ENCODE data around the gene C9orf153.
A peak's percentile ranks its signal among the peaks of the same experiment; 100 is the strongest.

DNA sequence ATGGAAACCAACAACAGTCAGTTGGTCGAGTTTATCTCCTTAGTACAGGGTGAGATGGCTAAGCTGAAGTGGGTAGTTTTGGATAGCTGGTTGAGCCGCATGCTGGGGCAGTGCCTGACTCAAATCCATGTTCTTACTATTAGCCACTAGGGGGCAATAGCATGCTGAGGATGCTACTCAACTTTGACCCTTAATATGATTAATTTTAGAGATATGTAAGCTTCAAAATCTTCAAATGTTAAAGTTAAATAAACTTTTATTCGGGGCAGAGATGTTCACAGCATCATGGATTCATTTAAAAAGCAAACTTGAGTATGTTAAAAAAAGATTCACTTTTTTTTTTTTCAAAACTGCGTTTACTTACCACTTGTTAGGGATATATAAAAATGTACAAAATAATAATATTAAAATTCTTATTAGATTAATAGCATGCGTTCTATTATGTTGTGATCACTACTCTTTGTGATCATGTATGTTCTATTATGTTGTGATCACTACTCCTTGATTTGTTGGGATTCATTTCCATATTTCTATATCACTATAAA, 57.0 kb downstream of the C9orf153 start:
- TF ChIP-seq, protein P1, sequence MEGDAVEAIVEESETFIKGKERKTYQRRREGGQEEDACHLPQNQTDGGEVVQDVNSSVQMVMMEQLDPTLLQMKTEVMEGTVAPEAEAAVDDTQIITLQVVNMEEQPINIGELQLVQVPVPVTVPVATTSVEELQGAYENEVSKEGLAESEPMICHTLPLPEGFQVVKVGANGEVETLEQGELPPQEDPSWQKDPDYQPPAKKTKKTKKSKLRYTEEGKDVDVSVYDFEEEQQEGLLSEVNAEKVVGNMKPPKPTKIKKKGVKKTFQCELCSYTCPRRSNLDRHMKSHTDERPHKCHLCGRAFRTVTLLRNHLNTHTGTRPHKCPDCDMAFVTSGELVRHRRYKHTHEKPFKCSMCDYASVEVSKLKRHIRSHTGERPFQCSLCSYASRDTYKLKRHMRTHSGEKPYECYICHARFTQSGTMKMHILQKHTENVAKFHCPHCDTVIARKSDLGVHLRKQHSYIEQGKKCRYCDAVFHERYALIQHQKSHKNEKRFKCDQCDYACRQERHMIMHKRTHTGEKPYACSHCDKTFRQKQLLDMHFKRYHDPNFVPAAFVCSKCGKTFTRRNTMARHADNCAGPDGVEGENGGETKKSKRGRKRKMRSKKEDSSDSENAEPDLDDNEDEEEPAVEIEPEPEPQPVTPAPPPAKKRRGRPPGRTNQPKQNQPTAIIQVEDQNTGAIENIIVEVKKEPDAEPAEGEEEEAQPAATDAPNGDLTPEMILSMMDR (IDR thresholded peaks at IDR 0.05), result peak; percentile 56 to 74 (median 65)
- no peak for TF ChIP-seq POLR2A (IDR thresholded peaks at IDR 0.05)

All from tibial nerve (tissue), 3 donors.